VCaP (cell line): ENCODE data around the gene CASQ1.
A peak's percentile ranks its signal among the peaks of the same experiment; 100 is the strongest.

Experiments used
- H3K27ac ChIP-seq: fragments of 450-650 bp; 2 replicates; pipeline ENCODE4 v1.5.1; 2017
- CTCF ChIP-seq: fragments of 450-650 bp; conservative IDR thresholded peaks from 2 replicates; pipeline ENCODE4 v1.5.1; 2017; ENCODE audit warnings: mild to moderate bottlenecking, moderate library complexity

Gene CASQ1

GRCh38 chr1:160205242-160206035 is 15.1 kb downstream of the CASQ1 start, which contains the start of gene PEA15:
Gene PEA15 (plus strand): TSS chr1:160205384. CDS start chr1:160211545, 6,161 bp downstream.
- TF ChIP-seq CTCF = no peak
- H3K27ac ChIP-seq = peak within 1 kb of the TSS; percentile 86

GRCh38 chr1:160206036-160206389 is 15.6 kb downstream of the CASQ1 start:
- TF ChIP-seq CTCF = no peak
- peak overlapping the region; percentile 86 for H3K27ac ChIP-seq

- H3K27ac ChIP-seq = peak overlapping the region; percentile 86
- no peak for TF ChIP-seq CTCF
These were observed 16.2 kb downstream of the CASQ1 start for GRCh38 chr1:160206421-160207117.

- H3K27ac ChIP-seq = 0 out of 2 replicates have a peak overlapping the region, but pooled peaks have one; percentile 86
- no peak for TF ChIP-seq CTCF
These were observed 16.8 kb downstream of the CASQ1 start for GRCh38 chr1:160207118-160207650.

GRCh38 chr1:160207771-160208556 is 17.6 kb downstream of the CASQ1 start:
- H3K27ac ChIP-seq = no peak overlapping the region
- TF ChIP-seq CTCF = no peak

- no peak overlapping the region for H3K27ac ChIP-seq
- TF ChIP-seq CTCF = no peak
These were observed 18.4 kb downstream of the CASQ1 start for GRCh38 chr1:160208557-160209320.
